H9 (cell line): Measurements from ENCODE around the gene SNHG17. TPM values are rescaled to one million over a fixed set of nuclear protein-coding genes. Genes with fewer than 3 reads are reported as not detected.

Experiments
- DNase-seq: peaks from one replicate; pipeline ENCODE4 v3.0.0-alpha.2; 2017
- H2AFZ ChIP-seq: one replicate; pipeline ENCODE4 v1.6.1; 2013; ENCODE audit warnings: mild to moderate bottlenecking, low read length, control low read depth, moderate library complexity
- H2AK5ac ChIP-seq: 2 replicates; pipeline ENCODE4 v1.6.1; 2013; ENCODE audit warnings: low read length, control low read depth, mixed read lengths; ENCODE audit not compliant: insufficient read length
- H2BK120ac ChIP-seq: one replicate; pipeline ENCODE4 v1.6.1; 2013; ENCODE audit warnings: low read depth, mild to moderate bottlenecking, low read length, control low read depth, inconsistent platforms; ENCODE audit not compliant: poor library complexity, severe bottlenecking
- H2BK12ac ChIP-seq: 2 replicates; pipeline ENCODE4 v1.6.1; 2013; ENCODE audit warnings: low read length, control low read depth, mixed read lengths, low read depth; ENCODE audit not compliant: insufficient read length
- H2BK15ac ChIP-seq: 2 replicates; pipeline ENCODE4 v1.6.1; 2013; ENCODE audit warnings: low read depth, low read length, control low read depth
- H2BK20ac ChIP-seq: one replicate; pipeline ENCODE4 v1.6.1; 2013; ENCODE audit warnings: low read depth, mild to moderate bottlenecking, low read length, control low read depth, inconsistent platforms; ENCODE audit not compliant: poor library complexity, severe bottlenecking
- H2BK5ac ChIP-seq: 2 replicates; pipeline ENCODE4 v1.6.1; 2013; ENCODE audit warnings: low read length, control low read depth, mixed read lengths; ENCODE audit not compliant: insufficient read length
- H3K14ac ChIP-seq: 2 replicates; pipeline ENCODE4 v1.6.1; 2013; ENCODE audit warnings: low read length, control low read depth; ENCODE audit not compliant: insufficient read depth
- H3K18ac ChIP-seq: 2 replicates; pipeline ENCODE4 v1.6.1; 2013; ENCODE audit warnings: low read depth, mild to moderate bottlenecking, mixed read lengths, low read length, control low read depth; ENCODE audit not compliant: insufficient read length
- H3K23ac ChIP-seq: 2 replicates; pipeline ENCODE4 v1.6.1; 2013; ENCODE audit warnings: low read length, control low read depth, mixed read lengths, low read depth; ENCODE audit not compliant: insufficient read length
- H3K23me2 ChIP-seq: 2 replicates; pipeline ENCODE4 v1.6.1; 2013; ENCODE audit warnings: low read depth, mild to moderate bottlenecking, mixed read lengths, low read length, control low read depth; ENCODE audit not compliant: insufficient read length, poor library complexity, severe bottlenecking
- H3K27ac ChIP-seq: 2 replicates; pipeline ENCODE4 v1.5.1; 2013; ENCODE audit warnings: low read length, control low read depth, mixed read lengths, low read depth; ENCODE audit not compliant: insufficient read length
- H3K27me3 ChIP-seq: 2 replicates; pipeline ENCODE4 v1.6.1; 2013; ENCODE audit warnings: low read length, control low read depth, inconsistent platforms; ENCODE audit not compliant: insufficient read depth
- H3K4ac ChIP-seq: 2 replicates; pipeline ENCODE4 v1.6.1; 2013; ENCODE audit warnings: low read depth, mild to moderate bottlenecking, control low read depth, inconsistent platforms, low read length, moderate library complexity
- H3K4me1 ChIP-seq: 2 replicates; pipeline ENCODE4 v1.6.1; 2013; ENCODE audit warnings: low read length, control low read depth, inconsistent platforms; ENCODE audit not compliant: insufficient read depth
- H3K4me2 ChIP-seq: 2 replicates; pipeline ENCODE4 v1.6.1; 2013; ENCODE audit warnings: low read length, control low read depth, mixed read lengths; ENCODE audit not compliant: insufficient read length, insufficient read depth
- H3K56ac ChIP-seq: 2 replicates; pipeline ENCODE4 v1.6.1; 2013; ENCODE audit warnings: low read depth, mild to moderate bottlenecking, mixed read lengths, low read length, control low read depth; ENCODE audit not compliant: insufficient read length
- H3K79me1 ChIP-seq: 2 replicates; pipeline ENCODE4 v1.6.1; 2013; ENCODE audit warnings: low read depth, mild to moderate bottlenecking, moderate library complexity, low read length, control low read depth, inconsistent platforms; ENCODE audit not compliant: insufficient read depth, poor library complexity, severe bottlenecking
- H3K79me2 ChIP-seq: 2 replicates; pipeline ENCODE4 v1.6.1; 2013; ENCODE audit warnings: low read length, control low read depth, inconsistent platforms; ENCODE audit not compliant: insufficient read depth
- H3K9ac ChIP-seq: 2 replicates; pipeline ENCODE4 v1.6.1; 2013; ENCODE audit warnings: low read length, control low read depth, mixed read lengths; ENCODE audit not compliant: insufficient read length; ENCODE audit errors: extremely low read depth
- H3K9me3 ChIP-seq: one replicate; pipeline ENCODE4 v1.6.1; 2013; ENCODE audit warnings: low read depth, low read length, inconsistent platforms; ENCODE audit not compliant: control insufficient read depth
- H3T11ph ChIP-seq: one replicate; pipeline ENCODE4 v1.6.1; 2013; ENCODE audit warnings: mild to moderate bottlenecking, low read length, control low read depth, inconsistent platforms
- H4K20me1 ChIP-seq: one replicate; pipeline ENCODE4 v1.6.1; 2013; ENCODE audit not compliant: control insufficient read depth, insufficient read length, insufficient read depth
- H4K5ac ChIP-seq: 2 replicates; pipeline ENCODE4 v1.6.1; 2013; ENCODE audit warnings: low read depth, mild to moderate bottlenecking, mixed read lengths, low read length, control low read depth; ENCODE audit not compliant: insufficient read length
- H4K8ac ChIP-seq: replicated peaks from 2 replicates; pipeline ENCODE4 v1.6.1; 2013; ENCODE audit warnings: low read length, control low read depth, mixed read lengths, low read depth; ENCODE audit not compliant: insufficient read length
- H4K91ac ChIP-seq: 2 replicates; pipeline ENCODE4 v1.6.1; 2013; ENCODE audit warnings: low read depth, mild to moderate bottlenecking, moderate library complexity, mixed read lengths, low read length, control low read depth; ENCODE audit not compliant: insufficient read length
- H3K27ac Mint-ChIP-seq, 3 experiments: 2 replicates in 2 of 3; 3 replicates in 1 of 3; pipeline ENCODE4 v1.8.0; 2020 to 2021; ENCODE audit warnings: mixed read lengths in 3 of 3, mild to moderate bottlenecking in 1 of 3, moderate library complexity in 1 of 3
- H3K27me3 Mint-ChIP-seq: 2 replicates; pipeline ENCODE4 v1.8.0; 2021; ENCODE audit warnings: low read depth, mild to moderate bottlenecking, moderate library complexity, mixed read lengths
- H3K36me3 Mint-ChIP-seq, 3 experiments: 2 replicates in 2 of 3; 3 replicates in 1 of 3; pipeline ENCODE4 v1.8.0; 2020 to 2021; ENCODE audit warnings: low read depth in 3 of 3, mixed read lengths in 3 of 3; ENCODE audit not compliant: insufficient read depth in 1 of 3
- H3K4me1 Mint-ChIP-seq, 2 experiments: 2 replicates each; pipeline ENCODE4 v1.8.0; 2020; ENCODE audit warnings: mixed read lengths in 2 of 2
- H3K4me3 Mint-ChIP-seq, 2 experiments: 2 replicates in 1 of 2; 3 replicates in 1 of 2; pipeline ENCODE4 v1.8.0; 2020 to 2021; ENCODE audit warnings: mild to moderate bottlenecking in 2 of 2, mixed read lengths in 2 of 2, moderate library complexity in 1 of 2
- H3K9me3 Mint-ChIP-seq, 2 experiments: 2 replicates in 1 of 2; 3 replicates in 1 of 2; pipeline ENCODE4 v1.8.0; 2020; ENCODE audit warnings: mild to moderate bottlenecking in 2 of 2, mixed read lengths in 2 of 2, moderate library complexity in 1 of 2
- WGBS: extraction: QIAGEN DNeasy Blood & Tissue Kit; methylation state at CpG from one replicate; pipeline ENCODE4 v1.1.7; 2013; ENCODE audit warnings: missing lambda C conversion rate, low lambda C conversion rate, mixed read lengths; ENCODE audit not compliant: insufficient read length; ENCODE audit errors: extremely low coverage; 5-methylcytosine and 5-hydroxymethylcytosine counted together
- total RNA-seq: library from RNA; stranded (reverse); gene quantifications from 2 replicates; pipeline ENCODE4 v1.2.1, GENCODE V29; 2021
- TF ChIP-seq, protein P1 (sequence below): fragments of 200-600 bp; sonication (generic); conservative IDR thresholded peaks from 3 replicates; pipeline ENCODE4 v1.8.0; 2021; ENCODE audit warnings: antibody characterized with exemption, mild to moderate bottlenecking

The SNHG17 gene
- total RNA-seq, 1 experiment from 2014 or later, result 70.1 TPM

DNA sequence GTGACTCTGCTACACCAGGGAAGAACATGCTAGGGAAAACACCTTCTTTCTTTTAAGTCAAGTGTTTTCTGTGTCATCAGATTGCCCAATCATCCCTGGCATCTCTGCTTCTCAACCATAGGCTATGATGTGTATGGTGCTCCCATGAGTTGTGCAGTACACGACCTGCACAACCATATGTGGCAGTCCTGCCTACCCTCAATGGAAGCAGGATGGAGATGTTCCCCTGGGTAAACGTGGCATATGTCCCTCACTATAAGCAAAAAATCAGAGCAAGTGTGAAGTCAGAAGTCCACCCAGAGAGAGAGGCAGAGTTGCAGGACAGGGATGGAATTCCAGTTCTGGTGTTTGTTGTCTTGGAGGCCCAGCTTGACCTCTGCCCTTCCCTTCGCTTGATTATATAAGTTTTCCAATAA lies 10.3 kb upstream of the SNHG17 start:
- Mint-ChIP-seq H3K36me3 (peaks cover 14 to 24% (median 19%) of the 10 kb centered on the region in 3 experiments; a peak in 6 of 7 replicates), H3K27me3 (peaks cover 3% of the 10 kb centered on the region), H3K9me3 (no peaks in the 10 kb centered on the region), H3K4me1 (peaks cover 17 to 24% of the 10 kb centered on the region in 2 experiments), H3K4me3 (no peak overlapping the region), H3K27ac (no peak overlapping the region)
- no peak overlapping the region for H3K9ac ChIP-seq
- no peak overlapping the region for H4K91ac ChIP-seq
- H2BK20ac ChIP-seq, result no peak overlapping the region
- no peak overlapping the region for H3K56ac ChIP-seq
- no peak overlapping the region for H3K27ac ChIP-seq
- H3K9me3 ChIP-seq, result no peaks in the 10 kb centered on the region
- H3K4me1 ChIP-seq, result no peaks in the 10 kb centered on the region
- no peak overlapping the region for H3K18ac ChIP-seq
- no peak overlapping the region for H2BK12ac ChIP-seq
- H4K20me1 ChIP-seq, result no peaks in the 10 kb centered on the region
- DNase-seq, result no peak
- no peak overlapping the region for H2BK120ac ChIP-seq
- H2BK5ac ChIP-seq, result no peak overlapping the region
- no peak overlapping the region for H2AFZ ChIP-seq
- no peak overlapping the region for H3K4ac ChIP-seq
- no peak overlapping the region for H3T11ph ChIP-seq
- no peaks in the 10 kb centered on the region for H3K27me3 ChIP-seq
- H2AK5ac ChIP-seq, result no peak overlapping the region
- no peak overlapping the region for H3K23ac ChIP-seq
- WGBS, result no CpG with 5 or more reads among the region's 3 CpGs
- no peak overlapping the region for H3K4me2 ChIP-seq
- H4K5ac ChIP-seq, result no peak overlapping the region
- no peaks in the 10 kb centered on the region; the same call in 1 of the 2 replicates for H3K79me2 ChIP-seq
- H4K8ac ChIP-seq, result no peak overlapping the region
- H2BK15ac ChIP-seq, result no peak overlapping the region
- H3K79me1 ChIP-seq, result peaks cover 2% of the 10 kb centered on the region
- peaks cover 9% of the 10 kb centered on the region for H3K23me2 ChIP-seq
- TF ChIP-seq, protein P1, sequence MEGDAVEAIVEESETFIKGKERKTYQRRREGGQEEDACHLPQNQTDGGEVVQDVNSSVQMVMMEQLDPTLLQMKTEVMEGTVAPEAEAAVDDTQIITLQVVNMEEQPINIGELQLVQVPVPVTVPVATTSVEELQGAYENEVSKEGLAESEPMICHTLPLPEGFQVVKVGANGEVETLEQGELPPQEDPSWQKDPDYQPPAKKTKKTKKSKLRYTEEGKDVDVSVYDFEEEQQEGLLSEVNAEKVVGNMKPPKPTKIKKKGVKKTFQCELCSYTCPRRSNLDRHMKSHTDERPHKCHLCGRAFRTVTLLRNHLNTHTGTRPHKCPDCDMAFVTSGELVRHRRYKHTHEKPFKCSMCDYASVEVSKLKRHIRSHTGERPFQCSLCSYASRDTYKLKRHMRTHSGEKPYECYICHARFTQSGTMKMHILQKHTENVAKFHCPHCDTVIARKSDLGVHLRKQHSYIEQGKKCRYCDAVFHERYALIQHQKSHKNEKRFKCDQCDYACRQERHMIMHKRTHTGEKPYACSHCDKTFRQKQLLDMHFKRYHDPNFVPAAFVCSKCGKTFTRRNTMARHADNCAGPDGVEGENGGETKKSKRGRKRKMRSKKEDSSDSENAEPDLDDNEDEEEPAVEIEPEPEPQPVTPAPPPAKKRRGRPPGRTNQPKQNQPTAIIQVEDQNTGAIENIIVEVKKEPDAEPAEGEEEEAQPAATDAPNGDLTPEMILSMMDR, result no peak
- no peak overlapping the region for H3K14ac ChIP-seq
